GM18508 (cell line): Measurements from ENCODE around the gene LEFTY2.
"Not testable (repeated sequence)": the region's sequence is repeated elsewhere in the genome, so short reads cannot be mapped to it uniquely, and the experiment has no call there.

Experiments
- ATAC-seq: cut with Tn5 transposase; IDR thresholded peaks from one replicate; pipeline ENCODE4 v1.9.1; 2021; ENCODE audit warnings: moderate number of reproducible peaks; ENCODE audit not compliant: insufficient read depth, unreplicated experiment

The LEFTY2 gene

GRCh38 chr1:225941187-225941941 lies at the start of gene LEFTY2:
LEFTY2 (minus strand) TSS chr1:225941220; CDS start chr1:225941140, 80 bp downstream.
- no peak for ATAC-seq

DNA sequence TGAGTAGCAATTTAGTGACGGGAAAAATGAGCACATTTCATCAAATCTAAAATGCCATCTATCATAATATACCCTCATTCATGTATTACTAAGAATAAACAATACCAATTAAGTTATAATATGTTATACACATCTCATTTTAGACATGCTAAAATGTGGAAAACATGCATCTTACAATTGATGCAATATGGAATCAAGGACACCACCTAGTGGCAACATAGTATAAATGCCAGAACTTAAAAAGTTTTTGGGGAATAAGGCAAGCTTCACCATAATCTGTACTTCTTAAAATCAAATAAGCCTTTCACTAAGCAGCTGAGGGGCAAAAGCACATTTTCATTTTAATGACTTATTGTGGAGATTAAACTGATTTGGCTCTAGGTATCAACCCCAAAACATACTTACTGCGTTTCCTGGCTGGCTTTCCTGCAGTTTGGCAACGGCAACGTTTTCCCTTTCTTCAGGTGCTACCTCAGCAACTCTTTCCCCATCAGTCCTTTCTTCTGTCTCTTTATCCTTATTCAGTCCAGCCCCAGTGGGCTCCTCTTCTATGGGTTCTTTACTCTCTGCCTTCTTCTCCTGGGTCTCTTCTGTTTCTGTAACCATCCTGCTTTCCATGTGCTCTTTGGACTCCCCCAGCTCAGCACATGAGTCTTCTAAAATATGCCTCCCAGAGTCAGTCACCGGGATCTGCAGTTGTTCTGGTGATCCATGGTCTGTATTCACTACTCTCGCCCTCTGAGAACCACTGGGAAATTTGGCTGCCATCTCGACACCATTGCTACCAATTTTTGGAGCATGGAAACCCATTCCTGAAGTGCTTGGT lies 46.7 kb upstream of the LEFTY2 start:
- ATAC-seq = no peak

GRCh38 chr1:225981714-225982113 lies 40.7 kb upstream of the LEFTY2 start:
- no peak for ATAC-seq

- no peak for ATAC-seq
Measured at GRCh38 chr1:225980005-225980836, 39.2 kb upstream of the LEFTY2 start.

DNA sequence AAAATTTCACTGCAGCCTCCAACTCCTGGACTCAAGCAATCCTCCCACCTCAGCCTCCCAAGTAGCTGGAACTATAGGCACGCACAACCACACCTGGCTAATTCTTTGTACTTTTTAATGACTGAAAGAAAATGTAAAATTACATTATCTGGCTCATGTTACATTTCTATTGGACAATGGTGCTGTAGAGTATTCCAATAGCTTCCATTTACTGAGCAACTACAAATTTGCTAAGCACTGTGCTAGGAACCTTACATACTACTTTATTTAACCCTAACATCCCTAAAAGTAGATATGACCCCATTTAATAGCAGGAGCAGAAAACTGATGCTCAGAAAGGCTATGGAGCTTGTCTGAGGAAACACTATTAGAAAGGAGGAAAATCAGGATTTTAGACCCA lies 38.4 kb upstream of the LEFTY2 start:
- ATAC-seq = no peak

- no peak for ATAC-seq
Measured at GRCh38 chr1:225977937-225978748, 37.1 kb upstream of the LEFTY2 start.

DNA sequence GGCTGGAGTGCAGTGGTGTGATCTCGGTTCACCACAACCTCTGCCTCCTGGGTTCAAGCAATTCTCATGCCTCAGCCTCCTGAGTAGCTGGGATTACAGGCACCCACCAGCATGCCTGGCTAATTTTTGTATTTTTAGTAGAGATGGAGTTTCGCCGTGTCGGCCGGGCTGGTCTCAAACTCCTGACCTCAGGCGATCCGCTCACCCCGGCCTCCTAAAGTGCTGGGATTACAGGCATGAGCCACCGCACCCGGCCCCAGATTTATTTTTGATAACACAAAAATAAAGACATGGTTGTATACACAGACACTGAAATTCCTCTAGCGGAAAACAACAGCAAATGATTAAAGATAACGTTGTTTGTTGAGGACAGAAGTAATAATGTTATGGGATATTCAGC lies 34.1 kb upstream of the LEFTY2 start:
- not testable (repeated sequence) for ATAC-seq

DNA sequence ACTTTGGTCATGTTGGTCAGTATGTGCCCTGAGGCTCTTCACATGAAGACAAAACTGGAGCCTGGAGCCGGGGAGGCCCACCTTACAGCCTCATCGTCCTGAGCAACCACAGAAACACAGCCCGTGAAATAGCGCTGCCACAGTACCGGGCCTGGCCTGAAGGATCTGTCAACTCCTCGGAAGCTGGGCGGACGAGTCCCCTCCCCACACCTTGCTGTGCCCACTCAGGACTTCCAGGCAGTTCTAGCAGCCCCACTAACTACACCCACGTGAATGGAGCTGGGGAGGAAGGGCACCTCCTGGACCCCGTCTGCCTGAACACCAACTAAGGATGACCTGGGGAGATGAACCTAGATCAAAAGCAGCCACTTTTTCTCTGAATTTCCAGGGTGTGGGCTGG lies 33.4 kb upstream of the LEFTY2 start:
- ATAC-seq = no peak

DNA sequence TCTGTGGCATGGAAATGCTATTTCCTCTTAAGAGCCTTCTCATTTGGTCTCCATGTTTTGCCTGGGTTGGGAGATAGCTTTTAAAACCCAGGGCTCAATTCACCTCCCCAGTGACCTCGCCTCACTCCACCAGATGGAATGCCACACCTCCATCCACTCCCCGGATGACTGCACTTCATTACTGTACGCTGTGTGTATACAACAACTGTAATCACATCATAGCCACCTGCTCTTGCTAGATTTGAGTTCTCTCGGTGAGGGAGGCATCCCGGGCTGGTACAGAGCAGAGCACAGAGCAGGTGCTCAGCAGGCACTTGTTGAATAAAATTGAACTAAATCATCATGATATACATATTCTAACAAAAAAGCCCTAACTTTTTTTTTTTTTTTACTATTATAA lies 32.1 kb upstream of the LEFTY2 start:
- ATAC-seq = no peak

DNA sequence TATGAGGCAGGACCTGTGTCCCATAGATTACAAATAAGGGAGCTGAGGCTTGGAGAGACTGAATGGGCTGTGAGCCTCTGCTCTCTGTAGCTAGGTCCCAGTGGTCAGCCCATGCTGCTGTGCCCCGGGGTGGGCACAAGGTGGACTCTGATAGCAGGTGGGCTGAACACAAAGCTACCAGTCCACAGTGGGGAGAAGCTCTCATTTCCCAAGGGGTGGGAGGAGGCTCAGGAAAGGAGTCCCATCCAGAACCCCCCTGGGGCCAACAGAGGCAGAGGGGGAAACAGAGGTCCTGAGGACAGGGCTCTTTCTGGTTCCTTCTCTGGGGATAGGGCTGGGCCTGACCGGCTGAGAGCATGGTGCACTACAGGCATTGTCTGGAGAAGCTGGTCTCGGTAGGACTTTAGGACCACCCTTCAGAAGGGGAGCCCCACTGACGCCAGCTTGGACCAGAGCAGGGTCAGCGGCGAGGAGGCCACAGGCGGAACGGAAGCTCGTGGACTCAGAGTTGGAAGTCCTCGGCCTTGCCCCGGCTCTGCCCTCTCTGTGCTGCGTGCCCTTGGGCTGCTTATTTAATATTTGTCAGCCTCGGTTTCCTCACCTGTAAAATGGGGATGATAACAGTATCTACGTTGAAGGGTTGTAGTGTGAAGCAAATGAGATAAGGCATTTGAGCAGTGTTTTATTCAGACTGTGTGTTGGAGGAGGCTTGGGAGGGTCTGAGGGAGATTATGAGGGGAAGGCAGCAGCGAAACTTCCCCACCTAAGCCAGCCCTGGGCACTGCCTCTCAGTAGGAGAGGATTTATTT lies 31.5 kb upstream of the LEFTY2 start:
- no peak for ATAC-seq

DNA sequence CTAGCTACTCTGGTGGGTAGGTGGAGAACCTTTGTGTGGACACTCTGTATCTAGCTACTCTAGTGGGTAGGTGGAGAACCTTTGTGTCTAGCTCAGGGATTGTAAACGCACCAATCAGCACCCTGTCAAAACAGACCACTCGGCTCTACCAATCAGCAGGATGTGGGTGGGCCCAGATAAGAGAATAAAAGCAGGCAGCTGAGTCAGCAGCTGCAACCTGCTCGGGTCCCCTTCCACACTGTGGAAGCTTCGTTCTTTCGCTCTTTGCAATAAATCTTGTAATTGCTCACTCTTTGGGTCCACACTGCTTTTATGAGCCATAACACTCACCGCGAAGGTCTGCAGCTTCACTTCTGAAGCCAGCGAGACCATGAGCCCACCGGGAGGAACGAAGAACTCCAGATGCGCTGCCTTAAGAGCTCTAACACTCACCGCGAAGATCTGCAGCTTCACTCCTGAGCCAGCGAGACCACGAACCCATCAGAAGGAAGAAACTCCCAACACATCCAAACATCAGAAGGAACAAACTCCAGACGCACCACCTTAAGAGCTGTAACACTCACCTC lies 29.7 kb upstream of the LEFTY2 start:
- ATAC-seq = not testable (repeated sequence)

- not testable (repeated sequence) for ATAC-seq
Measured at GRCh38 chr1:225969751-225970150, 28.7 kb upstream of the LEFTY2 start.

- ATAC-seq = no peak
Measured at GRCh38 chr1:225965231-225965630, 24.2 kb upstream of the LEFTY2 start.

- ATAC-seq = no peak
Measured at GRCh38 chr1:225963735-225964530, 22.9 kb upstream of the LEFTY2 start.

DNA sequence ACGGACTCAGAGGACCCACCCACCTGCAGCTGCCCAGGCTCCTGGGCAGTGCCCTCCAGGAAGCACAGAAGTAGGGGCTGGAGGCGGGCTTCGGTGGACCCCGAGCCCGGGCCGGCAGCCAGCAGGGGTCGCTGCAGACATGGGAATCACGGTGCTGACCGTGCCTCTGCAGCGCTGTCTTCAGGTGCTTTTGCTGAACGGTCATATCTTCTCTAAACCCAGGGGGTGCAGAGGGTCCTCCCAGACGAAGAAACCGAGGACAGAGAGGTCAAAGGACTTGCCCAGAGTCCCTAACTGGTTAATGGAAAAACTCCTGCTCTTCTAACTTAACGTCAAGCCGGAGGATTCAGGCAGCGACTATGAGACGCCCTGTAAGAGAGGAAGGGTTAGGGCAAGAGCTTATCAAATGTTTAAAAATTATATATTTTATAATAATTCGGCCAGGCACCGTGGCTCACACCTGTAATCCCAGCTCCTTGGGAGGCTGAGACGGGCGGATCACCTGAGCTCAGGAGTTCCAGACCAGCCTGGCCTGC lies 21.5 kb upstream of the LEFTY2 start:
- ATAC-seq = no peak

GRCh38 chr1:225961659-225962439 lies 20.8 kb upstream of the LEFTY2 start:
- no peak for ATAC-seq

DNA sequence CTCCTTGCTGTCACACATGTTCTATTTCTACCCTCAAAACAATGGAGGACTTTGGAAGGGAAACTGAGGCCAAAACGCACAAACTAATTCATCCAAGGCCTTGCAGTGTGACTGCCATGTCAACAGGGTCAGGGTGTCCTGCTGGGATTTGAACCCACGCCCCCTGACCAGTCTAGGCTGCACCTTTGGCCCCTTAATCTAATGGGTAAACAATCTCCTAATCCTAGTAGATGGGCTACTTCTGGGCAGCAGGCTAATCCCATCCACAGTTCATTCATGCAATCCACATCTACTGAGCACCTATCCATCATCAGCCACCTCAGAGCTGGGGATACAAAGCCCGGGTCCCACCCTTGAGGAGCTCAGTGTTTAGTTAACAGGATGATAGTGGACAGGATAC lies 17.0 kb upstream of the LEFTY2 start:
- ATAC-seq = no peak
